22Rv1 (cell line): ENCODE results near the gene SVIL.

Experiments
- H3K27ac ChIP-seq: fragments of 450-650 bp; 2 replicates; pipeline ENCODE4 v1.5.1; 2017
- ZFX ChIP-seq: fragments of 450-650 bp; IDR thresholded peaks from 2 replicates; pipeline ENCODE4 v1.6.1; 2017; ENCODE audit warnings: antibody characterized with exemption, borderline replicate concordance
- TF ChIP-seq, protein P1 (sequence below): fragments of 450-650 bp; IDR thresholded peaks from 2 replicates; pipeline ENCODE4 v1.5.1; 2017; ENCODE audit warnings: mild to moderate bottlenecking

Gene SVIL

GRCh38 chr10:29637537-29637936 lies 2.8 kb upstream of the SVIL start:
- H3K27ac ChIP-seq = no peak overlapping the region
- no peak for TF ChIP-seq ZFX
- TF ChIP-seq, protein P1, sequence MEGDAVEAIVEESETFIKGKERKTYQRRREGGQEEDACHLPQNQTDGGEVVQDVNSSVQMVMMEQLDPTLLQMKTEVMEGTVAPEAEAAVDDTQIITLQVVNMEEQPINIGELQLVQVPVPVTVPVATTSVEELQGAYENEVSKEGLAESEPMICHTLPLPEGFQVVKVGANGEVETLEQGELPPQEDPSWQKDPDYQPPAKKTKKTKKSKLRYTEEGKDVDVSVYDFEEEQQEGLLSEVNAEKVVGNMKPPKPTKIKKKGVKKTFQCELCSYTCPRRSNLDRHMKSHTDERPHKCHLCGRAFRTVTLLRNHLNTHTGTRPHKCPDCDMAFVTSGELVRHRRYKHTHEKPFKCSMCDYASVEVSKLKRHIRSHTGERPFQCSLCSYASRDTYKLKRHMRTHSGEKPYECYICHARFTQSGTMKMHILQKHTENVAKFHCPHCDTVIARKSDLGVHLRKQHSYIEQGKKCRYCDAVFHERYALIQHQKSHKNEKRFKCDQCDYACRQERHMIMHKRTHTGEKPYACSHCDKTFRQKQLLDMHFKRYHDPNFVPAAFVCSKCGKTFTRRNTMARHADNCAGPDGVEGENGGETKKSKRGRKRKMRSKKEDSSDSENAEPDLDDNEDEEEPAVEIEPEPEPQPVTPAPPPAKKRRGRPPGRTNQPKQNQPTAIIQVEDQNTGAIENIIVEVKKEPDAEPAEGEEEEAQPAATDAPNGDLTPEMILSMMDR = no peak

GRCh38 chr10:29636178-29636577 lies 1.4 kb upstream of the SVIL start:
- H3K27ac ChIP-seq = peak overlapping the region; percentile 81
- TF ChIP-seq, protein P1 = no peak
- TF ChIP-seq ZFX = no peak

GRCh38 chr10:29635711-29636144 lies 957 bp upstream of the SVIL start:
- peak overlapping the region; percentile 81 for H3K27ac ChIP-seq

GRCh38 chr10:29634105-29634504 lies 666 bp downstream of the SVIL start:
- peak overlapping the region; percentile 81 for H3K27ac ChIP-seq
- TF ChIP-seq, protein P1 = no peak
- TF ChIP-seq ZFX = no peak

More at GRCh38 chr10:29635711-29636144, 957 bp upstream of the SVIL start:
- TF ChIP-seq, protein P1 = no peak
- no peak for TF ChIP-seq ZFX

DNA sequence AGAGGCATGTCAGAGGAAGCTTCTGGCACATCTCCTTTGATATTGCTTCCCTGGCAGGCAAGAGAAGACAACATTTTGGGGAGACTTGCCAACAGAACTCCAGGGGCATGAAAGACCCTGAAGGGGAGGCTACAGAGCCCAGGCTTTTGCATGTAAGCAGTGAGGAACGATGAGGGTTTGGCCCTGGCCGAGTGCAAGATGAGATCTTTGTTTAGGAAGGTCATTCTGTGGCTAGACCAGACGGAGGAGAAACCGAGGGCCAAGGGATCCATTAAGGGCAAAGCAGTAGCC lies 3.8 kb downstream of the SVIL start:
- TF ChIP-seq ZFX = no peak
- TF ChIP-seq, protein P1 = no peak
- peak overlapping the region; percentile 94 for H3K27ac ChIP-seq

DNA sequence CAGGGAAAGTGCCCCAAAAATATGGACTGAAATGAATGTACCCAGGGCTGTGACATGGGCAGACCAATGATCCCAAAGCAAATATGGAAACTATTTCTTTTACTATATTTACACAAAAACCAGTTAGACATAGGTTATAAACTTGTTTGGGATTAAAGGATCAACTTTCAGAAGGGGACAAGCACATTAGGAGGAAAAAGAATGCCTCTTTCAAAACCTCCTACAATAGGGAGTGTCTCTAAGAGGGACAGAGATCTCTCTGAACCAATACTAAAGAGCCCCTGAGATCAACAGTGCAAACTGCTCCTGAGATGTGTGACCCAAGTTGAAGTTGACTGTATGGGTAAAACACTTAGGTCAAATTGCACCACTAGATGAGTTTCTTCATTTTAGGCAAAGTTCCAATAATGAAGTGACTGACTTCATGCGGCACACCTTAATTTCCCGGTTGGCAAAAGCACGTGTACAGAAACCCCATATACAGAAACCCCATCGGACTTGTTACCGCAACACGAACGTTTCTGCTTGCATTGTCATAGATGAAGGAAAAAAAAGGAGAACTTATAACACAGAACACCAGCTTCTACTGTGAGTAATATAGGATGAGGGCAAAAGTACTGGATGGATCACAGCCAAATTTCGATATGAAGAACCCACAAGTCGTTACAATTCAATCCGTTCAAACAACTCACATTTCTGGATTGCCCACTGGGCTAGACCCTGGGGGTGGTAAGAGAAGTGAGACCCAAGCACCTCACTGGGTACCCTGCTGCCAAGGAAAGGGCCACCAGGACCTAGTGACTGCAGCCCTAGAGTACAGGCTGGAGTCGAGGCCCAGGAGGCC lies 4.3 kb downstream of the SVIL start:
- no peak for TF ChIP-seq ZFX
- TF ChIP-seq, protein P1 = no peak
- peak overlapping the region; percentile 94 for H3K27ac ChIP-seq

GRCh38 chr10:29628912-29629526 lies 5.8 kb downstream of the SVIL start:
- TF ChIP-seq, protein P1 = no peak
- TF ChIP-seq ZFX = no peak
- peak overlapping the region; percentile 94 for H3K27ac ChIP-seq
